Skin epidermis (tissue), 12 donors: Measurements from ENCODE around the gene GPR132.
A peak's percentile ranks its signal among the peaks of the same experiment; 100 is the strongest.

Source experiments
- H3K27ac ChIP-seq, 21 experiments: fragments of 200-600 bp; sonication (generic) in 11 of 21; one replicate each; pipeline ENCODE4 v1.5.0; 2020; ENCODE audit warnings: mild to moderate bottlenecking in 3 of 21, inconsistent platforms in 2 of 21, moderate library complexity in 2 of 21
- H3K4me3 ChIP-seq, 7 experiments: fragments of 200-600 bp; sonication (generic) in 2 of 7; one replicate each; pipeline ENCODE4 v1.5.0; 2020; ENCODE audit warnings: inconsistent platforms in 2 of 7, mild to moderate bottlenecking in 2 of 7, moderate library complexity in 1 of 7

GPR132 gene

DNA sequence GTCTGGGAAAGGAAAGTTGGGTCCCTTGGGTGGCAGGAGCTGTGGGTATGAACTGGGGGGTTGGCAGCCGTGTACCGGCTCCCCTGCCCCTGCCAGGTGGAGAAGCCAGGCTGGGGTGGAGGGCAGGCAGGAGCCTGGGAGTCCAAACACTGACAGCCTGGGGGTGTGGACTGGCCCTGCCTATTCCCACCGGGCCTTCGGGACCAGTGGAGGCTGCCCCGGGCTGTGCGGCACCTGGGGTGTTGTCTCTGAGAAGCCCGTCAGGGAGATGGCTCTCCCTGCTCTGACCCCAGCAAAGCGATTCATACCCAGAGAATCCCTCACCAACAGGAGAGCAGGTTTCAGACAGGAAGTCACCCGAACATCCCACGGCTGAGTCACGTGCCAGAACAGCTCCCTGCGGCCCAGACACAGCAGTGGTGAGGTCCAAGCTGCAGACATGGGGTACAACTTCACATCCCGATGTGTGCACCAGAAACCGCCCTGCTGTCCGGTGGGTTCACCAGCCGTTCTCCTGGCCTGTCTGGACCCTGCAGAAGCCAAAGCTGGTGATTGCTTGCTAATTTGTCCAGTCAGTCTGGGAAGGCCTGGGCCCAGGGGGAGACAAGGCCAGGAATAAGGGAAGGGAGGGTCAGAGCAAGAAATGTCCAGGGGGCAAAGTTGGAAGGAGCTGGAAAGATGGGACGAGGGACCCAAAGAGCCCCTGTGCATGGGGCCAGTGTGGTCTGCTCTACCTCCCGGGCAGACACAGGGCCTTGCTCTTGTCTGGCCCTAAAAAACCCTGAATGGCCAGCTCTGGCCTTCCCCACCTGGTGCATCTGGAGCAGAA is 2.1 kb upstream of the GPR132 start:
- Histone ChIP-seq H3K27ac (peak overlapping the region in 14 of 21 experiments; percentile 3 to 96 (median 80)), H3K4me3 (no peak overlapping the region)

GRCh38 chr14:105066240-105067071 is 1.2 kb upstream of the GPR132 start:
- Histone ChIP-seq H3K4me3 (peak overlapping the region in 1 of 7 experiments; percentile 43), H3K27ac (peak overlapping the region in 18 of 21 experiments; percentile 38 to 96 (median 80))

DNA sequence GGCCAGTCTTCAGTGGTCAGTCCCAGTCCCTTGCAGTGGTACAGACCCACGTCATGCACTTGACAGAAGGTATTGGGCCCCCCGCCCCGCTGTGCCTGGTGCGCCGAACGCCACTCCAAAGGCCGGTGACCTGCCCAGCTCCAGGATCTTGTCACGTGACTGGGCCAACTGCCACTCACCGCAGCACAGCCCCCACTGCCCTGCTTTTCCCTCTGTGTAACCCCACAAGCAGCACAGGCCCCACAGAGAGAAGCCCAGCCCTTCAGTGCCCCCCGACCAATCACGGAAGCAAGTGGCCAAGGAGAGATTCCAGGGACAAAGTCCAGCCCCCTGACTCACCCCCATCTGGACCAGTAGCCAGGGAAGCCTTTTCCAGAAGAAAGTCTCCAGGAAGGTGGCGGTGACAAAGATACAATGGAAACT is 498 bp downstream of the GPR132 start:
- peak overlapping the region in 20 of 21 experiments; percentile 28 to 96 (median 80) for H3K27ac ChIP-seq
- H3K4me3 ChIP-seq: peak overlapping the region; percentile 13 to 43 (median 35)

DNA sequence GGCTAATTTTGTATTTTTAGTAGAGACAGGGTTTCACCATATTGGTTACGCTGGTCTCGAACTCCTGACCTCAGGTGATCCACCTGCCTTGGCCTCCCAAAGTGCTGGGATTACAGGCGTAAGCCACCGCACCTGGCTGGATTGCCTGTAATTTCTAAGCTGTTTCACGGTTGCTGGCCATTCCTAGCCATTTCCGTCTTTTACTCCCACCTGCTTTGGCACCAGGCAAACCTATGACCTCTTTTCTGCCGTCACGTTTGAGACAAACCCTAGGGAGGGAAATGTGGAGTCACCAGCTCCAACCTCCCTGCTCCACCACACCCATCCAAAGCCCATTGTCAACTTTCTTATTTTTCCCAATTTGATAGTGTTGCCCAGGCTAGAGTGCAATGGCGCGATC is 1.2 kb downstream of the GPR132 start:
- H3K27ac ChIP-seq: peak overlapping the region in 14 of 21 experiments; percentile 68 to 96 (median 82)
- H3K4me3 ChIP-seq: peak overlapping the region; percentile 13 to 43 (median 35)

- Histone ChIP-seq H3K27ac (peak overlapping the region in 11 of 21 experiments; percentile 5 to 96 (median 81)), H3K4me3 (peak overlapping the region in 4 of 7 experiments; percentile 35 to 43 (median 41))
Measured at GRCh38 chr14:105063506-105063905, 1.7 kb downstream of the GPR132 start.

DNA sequence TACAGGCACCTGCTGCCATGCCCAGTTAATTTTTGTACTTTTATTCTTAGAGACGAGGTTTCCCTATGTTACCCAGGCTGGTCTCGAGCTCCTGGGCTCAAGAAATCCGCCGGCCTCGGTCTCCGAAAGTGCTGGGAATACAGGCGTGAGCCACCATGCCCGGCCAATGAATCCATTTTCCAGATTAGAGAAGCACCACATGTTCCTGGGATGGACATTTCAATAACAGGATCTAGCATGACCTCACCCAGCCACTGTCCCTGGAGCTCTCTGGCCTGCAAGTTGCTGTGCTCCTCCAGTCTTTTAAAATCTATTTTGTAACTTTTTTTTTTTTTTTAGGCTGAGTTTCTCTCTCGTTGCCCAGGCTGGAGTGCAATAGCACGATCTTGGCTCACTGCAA is 2.2 kb downstream of the GPR132 start:
- Histone ChIP-seq H3K4me3 (peak overlapping the region in 2 of 7 experiments; percentile 35 to 43), H3K27ac (peak overlapping the region in 10 of 21 experiments; percentile 15 to 96 (median 78))

DNA sequence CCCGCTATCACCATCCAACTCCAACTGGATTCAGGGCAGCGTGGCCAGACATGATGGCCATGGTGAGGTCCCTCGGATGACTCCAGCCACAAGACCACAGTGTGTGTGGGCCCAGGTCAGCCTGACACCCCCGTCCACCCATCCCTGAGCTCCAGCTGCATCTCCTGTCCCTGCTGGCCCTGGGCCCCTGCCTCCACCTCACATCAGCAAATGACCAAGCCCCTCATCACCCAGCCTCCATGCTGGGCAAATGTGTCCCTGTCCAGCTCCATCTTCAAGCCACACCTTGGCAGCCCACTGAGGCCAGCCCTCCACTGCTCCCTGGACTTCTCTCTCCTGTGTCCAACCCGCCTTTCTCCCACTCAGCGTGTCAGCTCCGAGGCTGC is 3.2 kb downstream of the GPR132 start:
- peak overlapping the region in 17 of 21 experiments; percentile 38 to 96 (median 74) for H3K27ac ChIP-seq
- H3K4me3 ChIP-seq: peak overlapping the region in 3 of 7 experiments; percentile 8 to 31 (median 26)

DNA sequence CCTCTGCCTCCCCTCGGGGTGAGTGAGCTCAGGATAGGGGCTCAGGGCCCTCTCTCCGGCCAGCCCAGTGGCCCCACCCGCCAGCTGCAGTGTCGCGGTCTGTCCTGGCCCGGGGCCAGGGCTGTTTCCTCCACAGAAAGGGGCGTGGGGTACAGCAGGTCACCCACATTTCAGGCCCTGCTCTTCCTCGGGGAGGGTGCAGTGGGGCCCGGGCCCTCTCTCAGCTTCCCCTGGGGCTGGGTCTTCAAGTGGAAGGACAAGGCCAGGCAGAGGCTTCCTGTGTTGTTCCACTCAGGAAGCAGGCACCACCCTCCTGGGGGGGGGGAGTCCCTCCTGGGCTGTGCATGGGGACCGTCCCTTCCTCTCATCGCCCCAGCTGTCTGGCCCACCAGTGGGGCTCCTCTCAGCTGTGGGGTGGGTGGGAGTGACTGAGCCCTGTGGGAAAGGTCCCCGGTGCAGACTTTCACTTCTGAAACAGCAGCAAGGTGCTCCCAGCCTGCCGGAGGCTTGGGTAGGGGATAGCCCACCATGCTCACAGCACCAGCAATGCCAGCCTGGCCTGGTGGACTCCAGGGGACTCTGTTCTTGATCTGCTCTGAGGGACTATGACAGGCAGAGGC is 3.7 kb downstream of the GPR132 start:
- peak overlapping the region; percentile 38 to 96 (median 73) for H3K27ac ChIP-seq

DNA sequence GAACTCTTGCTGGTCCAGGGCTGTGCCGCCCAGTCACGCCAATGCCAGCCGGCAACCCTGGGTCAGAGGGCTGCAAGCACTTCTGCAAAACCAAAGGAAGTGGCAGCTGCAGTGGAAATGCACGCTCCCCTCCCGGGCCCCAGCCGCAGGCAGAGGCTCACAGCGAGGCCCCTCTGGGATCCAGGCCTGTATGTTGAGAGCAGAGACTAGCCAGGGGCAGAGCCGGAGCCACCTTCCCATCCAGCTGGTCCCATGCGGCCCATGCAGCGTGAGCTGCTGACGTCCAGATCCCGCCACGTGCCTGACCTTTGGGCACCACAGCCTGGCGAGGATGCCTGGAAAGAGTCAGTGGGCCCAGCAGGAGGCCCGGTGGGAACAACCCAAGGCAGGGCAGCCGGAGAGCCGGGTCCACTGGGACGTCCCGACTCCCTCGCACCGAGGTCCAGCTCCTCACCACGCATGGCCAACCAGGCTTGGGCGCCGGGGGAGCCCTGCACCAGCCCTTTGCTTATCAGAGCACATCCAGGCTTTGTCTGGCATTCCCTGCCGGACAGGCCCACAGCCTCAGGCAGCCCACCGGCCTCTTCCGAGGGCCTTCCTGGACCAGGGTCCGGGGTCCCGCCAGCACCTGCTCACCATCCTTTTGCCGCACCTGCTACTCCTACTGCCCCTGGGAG is 4.3 kb downstream of the GPR132 start:
- Histone ChIP-seq H3K27ac (peak overlapping the region; percentile 38 to 96 (median 73)), H3K4me3 (peak overlapping the region in 6 of 7 experiments; percentile 10 to 31 (median 23))

More for the DNA sequence above, 3.7 kb downstream of the GPR132 start:
- peak overlapping the region in 6 of 7 experiments; percentile 10 to 31 (median 23) for H3K4me3 ChIP-seq

DNA sequence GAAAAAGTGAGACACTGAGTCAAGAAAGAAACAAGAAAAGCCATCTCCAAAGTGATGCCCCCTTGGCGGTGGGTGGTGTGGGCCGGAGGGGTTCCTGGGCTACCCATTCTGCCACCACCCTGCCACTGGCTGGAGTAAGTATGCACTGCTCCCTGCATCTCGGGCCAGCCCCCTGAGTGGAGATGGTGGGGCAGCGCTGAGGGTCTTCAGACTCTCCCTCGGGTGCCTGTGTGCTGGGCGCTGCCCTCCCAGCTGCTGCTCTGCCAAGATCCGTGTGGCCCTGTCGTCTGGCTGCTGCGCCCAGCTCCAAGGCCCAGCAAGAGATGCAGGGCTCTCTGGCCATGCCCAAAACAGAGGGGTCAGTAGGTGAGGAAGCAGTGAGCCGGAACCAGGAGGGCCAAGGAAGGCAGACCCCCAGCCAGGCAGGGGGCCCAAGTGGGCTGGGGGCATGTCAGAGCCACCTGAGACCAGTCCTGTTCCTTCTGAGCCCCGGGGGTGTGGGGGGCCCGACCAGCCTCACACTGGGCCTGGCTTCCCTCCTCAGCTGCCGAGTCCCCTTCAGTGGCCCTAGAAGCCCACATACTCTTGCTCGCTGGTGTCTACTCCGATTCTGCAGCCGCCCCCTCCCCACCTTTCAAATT is 5.2 kb downstream of the GPR132 start:
- Histone ChIP-seq H3K27ac (peak overlapping the region in 17 of 21 experiments; percentile 13 to 96 (median 74)), H3K4me3 (peak overlapping the region in 2 of 7 experiments; percentile 24 to 31)

DNA sequence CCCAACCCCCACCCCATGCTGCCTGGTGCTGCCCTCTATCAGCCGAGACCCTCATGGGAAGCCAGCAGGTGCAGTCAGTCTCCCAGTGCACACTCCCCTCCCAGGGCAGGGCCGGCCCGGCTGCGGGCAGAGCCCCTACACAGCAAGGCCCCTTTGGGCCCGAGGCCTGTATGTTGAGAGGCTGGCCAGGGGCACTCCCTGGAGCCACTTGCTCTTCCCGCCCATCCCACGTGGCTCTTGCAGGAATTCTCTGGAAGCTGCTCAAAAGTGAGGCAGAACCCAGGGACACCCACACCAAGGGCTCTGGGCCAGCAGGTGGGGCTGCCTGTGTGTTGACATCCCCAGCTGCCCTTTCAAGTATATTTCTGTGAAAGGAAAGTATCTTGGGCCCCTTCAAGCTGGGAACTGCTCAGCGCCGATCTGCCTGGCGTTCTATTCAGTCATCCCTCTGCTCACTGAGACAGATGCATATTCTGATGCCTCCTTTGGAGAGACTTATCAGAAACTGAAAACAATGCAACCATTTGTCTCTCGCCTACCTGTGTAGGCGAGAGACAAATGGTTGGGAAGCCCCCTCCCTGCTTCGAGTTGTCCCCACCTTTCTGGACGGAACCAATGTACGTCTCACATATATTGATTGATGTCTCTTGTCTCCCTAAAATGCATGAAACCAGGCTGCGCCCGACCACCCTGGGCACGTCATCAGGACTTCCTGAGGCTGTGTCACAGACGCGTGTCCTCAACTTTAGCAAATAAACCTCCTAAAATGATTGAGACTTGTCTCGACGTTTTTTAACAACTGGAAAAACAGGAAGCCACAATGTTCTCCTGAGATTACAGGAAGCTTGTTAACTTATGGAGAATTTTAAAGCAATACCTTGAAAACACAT is 6.0 kb downstream of the GPR132 start:
- Histone ChIP-seq H3K27ac (peak overlapping the region in 11 of 21 experiments; percentile 13 to 96 (median 72)), H3K4me3 (no peak overlapping the region)

DNA sequence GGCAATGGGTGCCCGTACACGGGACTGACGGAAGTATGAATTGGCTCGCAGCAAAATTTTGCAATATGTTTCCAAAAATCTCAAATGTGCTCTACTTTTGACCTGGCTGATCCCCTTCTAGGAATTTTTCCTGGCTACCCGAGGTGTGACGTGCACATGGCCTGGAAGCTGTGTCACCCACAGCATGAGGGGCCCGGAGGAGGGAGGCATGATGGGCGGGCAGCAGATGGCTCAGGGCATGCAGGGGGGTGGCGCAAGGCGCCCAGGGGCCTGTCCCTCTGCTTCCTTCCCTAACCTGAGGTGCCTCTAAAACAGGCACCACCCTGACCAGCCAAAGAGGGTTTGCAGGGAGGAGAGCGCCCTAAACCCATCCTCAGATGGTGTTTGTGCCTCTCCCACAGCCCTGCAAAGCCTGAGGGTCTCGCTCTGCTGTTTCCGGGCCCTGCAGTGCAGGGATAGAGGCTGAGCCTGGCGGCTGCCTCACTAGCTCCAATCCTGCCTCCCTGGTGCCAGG is 6.7 kb downstream of the GPR132 start:
- Histone ChIP-seq H3K27ac (peak overlapping the region in 5 of 21 experiments; percentile 26 to 96 (median 63)), H3K4me3 (no peak overlapping the region)

DNA sequence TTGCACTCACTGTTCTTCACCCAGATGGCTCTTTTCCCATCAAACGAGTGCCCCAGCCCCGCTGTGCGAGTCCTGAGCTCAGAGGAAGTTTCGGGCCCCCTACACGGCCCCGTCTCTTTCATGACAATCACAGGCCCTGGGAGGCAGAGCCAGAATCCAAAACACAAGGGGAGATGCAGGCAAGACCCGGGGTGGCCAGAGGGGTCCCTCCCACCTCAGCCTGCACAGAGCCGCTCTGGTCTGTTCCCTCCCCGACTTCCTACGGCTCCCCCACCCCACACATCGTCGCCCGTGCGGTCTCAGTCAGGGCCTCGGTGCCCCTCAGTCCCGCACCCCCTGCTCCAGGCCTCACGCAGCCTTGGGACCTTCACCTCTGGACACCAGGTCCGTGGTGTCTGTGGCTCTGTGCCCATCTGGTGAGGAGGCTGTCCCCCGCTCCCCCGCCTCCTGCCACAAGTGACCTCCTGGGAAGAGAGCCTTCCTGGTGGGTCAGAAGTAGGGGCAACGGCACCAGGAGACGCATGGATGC is 8.9 kb downstream of the GPR132 start:
- no peak overlapping the region for H3K4me3 ChIP-seq

GRCh38 chr14:105055736-105056302 is 9.4 kb downstream of the GPR132 start:
- Histone ChIP-seq H3K27ac (no peak overlapping the region), H3K4me3 (no peak overlapping the region)

More for the DNA sequence above, 8.9 kb downstream of the GPR132 start:
- H3K27ac ChIP-seq: no peak overlapping the region

- H3K4me3 ChIP-seq: no peak overlapping the region
Measured at GRCh38 chr14:105055334-105055733, 9.9 kb downstream of the GPR132 start.

GRCh38 chr14:105053996-105054395 is 11.2 kb downstream of the GPR132 start:
- no peak overlapping the region for H3K27ac ChIP-seq
- no peak overlapping the region for H3K4me3 ChIP-seq

More at GRCh38 chr14:105055334-105055733, 9.9 kb downstream of the GPR132 start:
- no peak overlapping the region for H3K27ac ChIP-seq

DNA sequence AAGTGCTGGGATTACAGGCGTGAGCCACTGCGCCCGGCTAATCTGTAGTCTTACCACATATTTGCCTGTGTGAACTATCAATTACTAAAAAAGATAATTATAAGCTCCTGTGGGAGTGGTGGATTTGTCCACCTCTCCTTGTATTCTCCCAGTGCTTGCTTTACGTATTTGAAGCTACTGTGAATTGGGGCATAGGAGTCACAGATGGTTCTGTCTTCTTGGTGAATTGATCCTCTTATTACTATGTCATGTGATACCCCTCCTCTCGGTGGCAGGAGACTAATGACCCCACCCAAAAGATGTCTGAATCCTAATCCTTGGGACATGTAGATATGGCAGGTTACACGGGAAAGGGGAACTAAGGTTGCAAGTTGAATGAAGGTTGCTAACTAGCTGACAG is 11.8 kb downstream of the GPR132 start:
- Histone ChIP-seq H3K4me3 (no peak overlapping the region), H3K27ac (no peak overlapping the region)
